ENCODE data around the gene GTF2H3.

GTF2H3 gene

DNA sequence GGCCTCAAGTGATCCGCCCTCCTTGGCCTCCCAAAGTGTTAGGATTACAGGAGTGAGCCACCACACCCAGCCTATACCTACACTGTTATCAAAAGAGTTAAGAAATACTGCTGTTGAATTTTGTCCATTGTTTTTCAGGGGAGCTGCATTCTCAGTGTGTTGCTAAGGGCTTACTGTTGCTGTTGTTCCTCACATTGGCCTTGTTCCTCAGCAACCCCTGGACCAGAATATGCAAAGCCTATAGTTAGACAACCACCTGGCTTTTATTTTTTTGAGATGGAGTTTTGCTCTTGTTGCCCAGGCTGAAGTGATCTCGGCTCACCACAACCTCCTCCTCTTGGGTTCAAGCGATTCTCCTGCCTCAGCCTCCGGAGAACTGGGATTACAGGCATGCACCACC is 73.8 kb downstream of the GTF2H3 start:
- no peak for DNase-seq

Data from hypothalamus (tissue), 51 donors.